Activated CD8-positive, alpha-beta T cell treated with anti-CD3 and anti-CD28 coated beads, Interleukin-2, amount 10 ng/mL, durations not matched to agents 7 days and 5 days (primary cell): ENCODE data around the gene VIPR2. TPM values are rescaled to one million over a fixed set of nuclear protein-coding genes. Genes with fewer than 3 reads are reported as not detected.
"Not testable (repeated sequence)": the region's sequence is repeated elsewhere in the genome, so short reads cannot be mapped to it uniquely, and the experiment has no call there.

Source experiments
- ATAC-seq: fragments of 150-1000 bp; cut with Tn5 transposase; one replicate; pipeline ENCODE4 v1.10.0; 2021; ENCODE audit warnings: moderate library complexity
- CTCF ChIA-PET: fragments of 350-600 bp; sonication (Branson Sonifier 250); formaldehyde crosslinking; loops from one replicate; lab custom pipeline; 2021; ENCODE audit warnings: antibody characterized with exemption; lab: Charles Lee
- POLR2A ChIA-PET: fragments of 350-600 bp; sonication (Branson Sonifier 250); formaldehyde crosslinking; loops from one replicate; lab custom pipeline; 2021; ENCODE audit warnings: antibody characterized with exemption; lab: Charles Lee
- DNase-seq: peaks from one replicate; pipeline ENCODE4 v3.0.0-alpha.2; 2020
- H3K27ac Mint-ChIP-seq: one replicate; pipeline ENCODE4 v1.8.0; 2021; ENCODE audit warnings: mild to moderate bottlenecking, mixed read lengths
- H3K27me3 Mint-ChIP-seq: one replicate; pipeline ENCODE4 v1.8.0; 2021; ENCODE audit warnings: low read depth, mixed read lengths
- H3K36me3 Mint-ChIP-seq: one replicate; pipeline ENCODE4 v1.8.0; 2021; ENCODE audit warnings: low read depth, mixed read lengths
- H3K4me1 Mint-ChIP-seq: one replicate; pipeline ENCODE4 v1.8.0; 2021; ENCODE audit warnings: low read depth, mixed read lengths
- H3K4me3 Mint-ChIP-seq: one replicate; pipeline ENCODE4 v1.8.0; 2021; ENCODE audit warnings: mild to moderate bottlenecking, mixed read lengths
- H3K9me3 Mint-ChIP-seq: one replicate; pipeline ENCODE4 v1.8.0; 2022; ENCODE audit warnings: mixed read lengths; ENCODE audit not compliant: insufficient read depth
- total RNA-seq, 2 experiments: library from RNA; stranded (reverse); gene quantifications; one replicate each; pipeline ENCODE4 v1.2.3, GENCODE V29; 2021

VIPR2 gene
- total RNA-seq, 2 experiments from 2014 or later = not detected

DNA sequence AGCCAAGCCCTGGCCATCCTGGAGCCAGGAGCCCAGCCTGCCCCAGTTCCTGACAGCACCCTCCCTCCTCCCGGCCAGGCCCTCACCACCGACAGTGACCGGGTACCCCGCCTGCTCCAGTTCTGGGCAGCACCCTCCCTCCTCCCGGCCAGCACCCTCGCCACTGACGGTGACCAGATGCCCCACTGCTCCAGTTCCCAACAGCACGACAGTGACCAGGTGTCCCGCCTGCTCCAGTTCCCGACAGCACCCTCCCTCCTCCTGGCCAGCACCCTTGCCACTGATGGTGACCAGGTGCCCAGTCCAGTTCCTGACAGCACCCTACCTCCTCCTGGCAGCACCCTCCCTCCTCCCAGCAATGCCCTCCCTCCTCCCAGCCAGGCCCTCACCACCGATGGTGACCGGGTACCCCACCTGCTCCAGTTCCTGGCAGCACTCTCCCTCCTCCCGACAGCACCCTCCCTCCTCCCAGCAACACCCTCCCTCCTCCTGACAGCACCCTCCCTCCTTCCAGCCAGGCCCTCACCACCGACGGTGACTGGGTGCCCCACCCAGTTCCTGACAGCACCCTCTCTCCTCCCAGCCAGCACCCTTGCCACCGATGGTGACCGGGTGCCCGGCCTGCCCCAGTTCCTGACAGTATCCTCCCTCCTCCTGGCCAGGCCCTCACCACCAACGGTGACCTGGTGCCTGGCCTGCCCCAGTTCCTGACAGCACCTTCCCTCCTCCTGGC is 40.3 kb downstream of the VIPR2 start:
- ChIA-PET POLR2A (no interaction called here), CTCF (no interaction called here)
- DNase-seq (no peak), ATAC-seq (no peak)
- Mint-ChIP-seq H3K4me1 (no peaks in the 10 kb centered on the region), H3K27me3 (peaks cover 7% of the 10 kb centered on the region), H3K36me3 (no peaks in the 10 kb centered on the region), H3K9me3 (no peaks in the 10 kb centered on the region), H3K4me3 (no peak overlapping the region), H3K27ac (no peak overlapping the region)

DNA sequence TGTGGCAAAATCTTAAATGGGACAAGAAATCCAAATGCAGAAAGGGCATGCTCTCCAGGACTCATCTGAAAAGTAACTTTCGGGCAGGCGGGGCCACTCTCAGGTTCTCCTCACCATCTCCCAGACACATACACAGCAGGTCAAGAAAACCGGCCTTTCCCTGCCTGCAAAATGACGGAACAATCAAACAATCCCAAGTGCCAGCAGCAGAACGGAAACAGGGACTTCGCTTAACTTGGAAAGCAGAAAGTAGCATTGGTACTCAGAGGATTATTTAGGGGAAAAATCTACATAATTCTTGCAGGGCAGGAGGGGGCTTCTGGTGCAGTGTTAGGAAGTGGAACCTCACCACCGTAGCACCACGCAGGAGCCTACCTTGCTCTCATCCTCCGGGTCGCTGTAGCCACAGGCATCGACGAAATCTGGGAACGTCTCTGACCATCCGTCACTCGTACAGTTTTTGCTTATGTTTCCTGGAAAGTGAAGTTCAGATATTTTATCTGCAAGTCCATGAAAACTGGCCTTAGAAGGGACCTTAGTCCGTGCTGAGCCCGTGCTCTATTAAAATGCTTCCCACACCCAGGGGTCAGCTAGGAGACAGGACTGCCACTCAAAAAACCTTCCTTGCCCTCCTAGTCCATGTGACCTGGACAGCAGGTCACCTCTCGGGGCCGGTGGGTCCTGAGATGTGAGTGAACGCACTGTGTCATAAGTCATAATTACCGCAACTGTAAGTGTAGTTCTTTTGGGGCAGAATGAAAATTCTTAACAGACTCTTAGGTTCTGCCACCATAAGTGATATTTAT is 41.1 kb downstream of the VIPR2 start:
- H3K4me3 Mint-ChIP-seq = no peak overlapping the region
- H3K4me1 Mint-ChIP-seq = no peaks in the 10 kb centered on the region
- no peak for DNase-seq
- ATAC-seq = no peak
- ChIA-PET CTCF (no interaction called here), POLR2A (interaction anchor here (0.6 kb wide), 1 partner anchor 47 kb away, joined by 4 read pairs; no protein-coding TSS in a partner anchor)
- H3K27me3 Mint-ChIP-seq = peaks cover 4% of the 10 kb centered on the region
- H3K9me3 Mint-ChIP-seq = no peaks in the 10 kb centered on the region
- no peak overlapping the region for H3K27ac Mint-ChIP-seq
- H3K36me3 Mint-ChIP-seq = no peaks in the 10 kb centered on the region

DNA sequence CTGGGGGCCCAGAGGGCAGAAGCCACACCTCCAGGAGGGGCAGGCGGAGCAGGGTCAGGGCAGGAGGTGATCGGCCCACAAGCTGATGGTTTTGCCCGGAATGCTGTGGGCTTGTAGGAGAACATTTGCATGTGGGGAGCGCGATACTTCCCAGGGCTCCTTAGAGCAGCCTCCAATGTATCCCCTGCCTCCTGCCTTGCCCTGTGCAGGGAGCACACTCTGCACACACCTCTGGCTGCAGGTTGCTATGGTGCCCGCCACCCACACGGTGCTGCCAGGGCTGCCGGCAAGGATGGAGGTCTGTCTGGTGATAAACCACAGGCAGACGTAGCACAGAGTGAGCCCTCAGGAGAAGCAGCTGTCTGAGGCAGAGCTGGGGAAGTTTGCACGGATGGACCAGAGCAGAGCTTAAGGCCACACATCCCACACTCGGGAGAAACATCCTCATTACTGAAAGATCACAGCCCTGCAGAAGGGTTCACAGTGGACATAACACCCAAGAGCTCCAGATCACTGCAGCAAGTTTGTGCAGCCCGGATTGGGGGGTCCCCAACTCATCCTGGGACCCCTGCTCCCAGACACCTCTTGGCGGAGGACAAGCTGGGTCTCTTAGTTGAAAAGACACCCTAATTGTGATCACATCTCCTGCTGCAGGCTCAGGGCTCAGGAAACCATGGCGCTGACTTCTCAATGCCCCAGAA is 41.8 kb downstream of the VIPR2 start:
- ATAC-seq = no peak
- no peak overlapping the region for H3K4me3 Mint-ChIP-seq
- ChIA-PET CTCF (no interaction called here), POLR2A (interaction anchor here (0.6 kb wide), 1 partner anchor 47 kb away, joined by 4 read pairs; no protein-coding TSS in a partner anchor)
- H3K4me1 Mint-ChIP-seq = no peaks in the 10 kb centered on the region
- H3K36me3 Mint-ChIP-seq = no peaks in the 10 kb centered on the region
- no peak for DNase-seq
- no peaks in the 10 kb centered on the region for H3K9me3 Mint-ChIP-seq
- no peak overlapping the region for H3K27ac Mint-ChIP-seq
- no peaks in the 10 kb centered on the region for H3K27me3 Mint-ChIP-seq

- H3K9me3 Mint-ChIP-seq, ATAC-seq, H3K4me1 Mint-ChIP-seq, H3K27me3 Mint-ChIP-seq, DNase-seq, H3K36me3 Mint-ChIP-seq, H3K27ac Mint-ChIP-seq, POLR2A ChIA-PET, CTCF ChIA-PET, H3K4me3 Mint-ChIP-seq: not testable (repeated sequence)
These were observed 43.0 kb downstream of the VIPR2 start for GRCh38 chr7:159101661-159102091.

DNA sequence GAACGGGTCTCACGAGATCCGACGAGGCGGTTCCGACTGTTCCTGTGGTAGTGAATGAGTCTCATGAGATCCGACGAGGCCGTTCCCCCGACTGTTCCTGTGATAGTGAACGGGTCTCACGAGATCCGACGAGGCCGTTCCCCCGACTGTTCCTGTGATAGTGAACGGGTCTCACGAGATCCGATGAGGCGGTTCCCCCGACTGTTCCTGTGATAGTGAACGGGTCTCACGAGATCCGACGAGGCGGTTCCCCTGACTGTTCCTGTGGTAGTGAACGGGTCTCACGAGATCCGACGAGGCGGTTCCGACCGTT is 43.6 kb downstream of the VIPR2 start:
- DNase-seq, H3K4me1 Mint-ChIP-seq, H3K36me3 Mint-ChIP-seq, H3K27me3 Mint-ChIP-seq, H3K9me3 Mint-ChIP-seq, CTCF ChIA-PET, H3K4me3 Mint-ChIP-seq, POLR2A ChIA-PET, ATAC-seq, H3K27ac Mint-ChIP-seq: not testable (repeated sequence)

GRCh38 chr7:159100281-159101082 is 44.2 kb downstream of the VIPR2 start:
- ATAC-seq, POLR2A ChIA-PET, H3K36me3 Mint-ChIP-seq, CTCF ChIA-PET, DNase-seq, H3K4me3 Mint-ChIP-seq, H3K27ac Mint-ChIP-seq, H3K4me1 Mint-ChIP-seq, H3K9me3 Mint-ChIP-seq, H3K27me3 Mint-ChIP-seq: not testable (repeated sequence)

DNA sequence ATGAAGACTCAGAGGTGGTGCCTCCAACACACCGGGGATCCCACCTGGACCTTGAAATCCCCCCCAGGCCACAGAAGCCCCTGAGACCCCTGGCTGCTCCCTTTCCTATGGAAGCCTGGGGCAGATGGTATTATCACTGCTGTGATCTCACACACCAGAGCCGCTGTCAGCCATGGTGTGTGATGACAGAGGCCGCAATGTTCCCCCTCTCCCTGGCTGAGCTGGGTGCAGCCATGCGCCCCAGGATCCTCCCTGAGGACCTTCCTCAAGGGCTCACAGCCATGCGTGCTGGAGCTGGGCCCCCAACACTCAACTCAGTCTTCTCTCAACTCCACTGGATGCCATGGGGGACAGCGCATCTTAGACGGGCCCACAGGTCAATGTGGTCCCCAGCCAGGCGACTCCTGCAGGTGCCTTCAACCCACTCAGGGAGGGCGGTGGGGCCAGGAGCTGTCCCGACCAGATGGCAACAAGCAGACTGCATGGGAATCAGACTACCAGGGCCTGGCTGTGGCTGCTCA is 44.9 kb downstream of the VIPR2 start:
- no peak for ATAC-seq
- H3K27ac Mint-ChIP-seq = no peak overlapping the region
- H3K4me1 Mint-ChIP-seq = no peaks in the 10 kb centered on the region
- H3K4me3 Mint-ChIP-seq = no peak overlapping the region
- ChIA-PET CTCF (no interaction called here), POLR2A (no interaction called here)
- H3K9me3 Mint-ChIP-seq = no peaks in the 10 kb centered on the region
- no peaks in the 10 kb centered on the region for H3K27me3 Mint-ChIP-seq
- no peaks in the 10 kb centered on the region for H3K36me3 Mint-ChIP-seq
- no peak for DNase-seq

- Mint-ChIP-seq H3K4me1 (no peaks in the 10 kb centered on the region), H3K4me3 (no peak overlapping the region), H3K36me3 (no peaks in the 10 kb centered on the region), H3K27ac (no peak overlapping the region), H3K9me3 (no peaks in the 10 kb centered on the region), H3K27me3 (no peaks in the 10 kb centered on the region)
- ATAC-seq = no peak
- ChIA-PET POLR2A (no interaction called here), CTCF (no interaction called here)
- DNase-seq = no peak
These were observed 45.6 kb downstream of the VIPR2 start for GRCh38 chr7:159098811-159099655.

DNA sequence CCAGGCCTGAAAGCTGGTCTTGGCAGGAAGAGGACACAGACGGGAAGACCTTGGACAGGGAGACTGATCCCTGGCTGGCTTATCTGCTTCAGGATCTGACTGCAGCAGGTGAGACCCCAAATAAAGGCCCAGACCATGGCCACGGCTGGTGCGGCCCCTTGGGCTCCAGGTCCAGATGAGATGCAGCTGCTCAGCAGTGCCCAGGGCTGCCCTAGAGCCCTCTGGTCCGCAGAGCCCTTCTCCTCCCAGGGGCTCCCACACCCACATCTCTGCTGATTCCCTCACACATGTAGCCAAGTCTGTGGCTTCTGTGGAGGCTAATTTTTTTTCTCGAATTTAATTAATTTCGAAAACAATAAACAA is 46.3 kb downstream of the VIPR2 start:
- no peak overlapping the region for H3K4me3 Mint-ChIP-seq
- no peak overlapping the region for H3K27ac Mint-ChIP-seq
- no peak for ATAC-seq
- POLR2A ChIA-PET = no interaction called here
- H3K4me1 Mint-ChIP-seq = no peaks in the 10 kb centered on the region
- CTCF ChIA-PET = no interaction called here
- no peaks in the 10 kb centered on the region for H3K27me3 Mint-ChIP-seq
- H3K36me3 Mint-ChIP-seq = no peaks in the 10 kb centered on the region
- DNase-seq = no peak
- no peaks in the 10 kb centered on the region for H3K9me3 Mint-ChIP-seq

GRCh38 chr7:159097661-159098423 is 46.8 kb downstream of the VIPR2 start:
- no peak overlapping the region for H3K4me3 Mint-ChIP-seq
- no peaks in the 10 kb centered on the region for H3K4me1 Mint-ChIP-seq
- ATAC-seq (no peak), DNase-seq (no peak)
- H3K27ac Mint-ChIP-seq = no peak overlapping the region
- CTCF ChIA-PET = no interaction called here
- H3K27me3 Mint-ChIP-seq = no peaks in the 10 kb centered on the region
- POLR2A ChIA-PET = no interaction called here
- no peaks in the 10 kb centered on the region for H3K36me3 Mint-ChIP-seq
- H3K9me3 Mint-ChIP-seq = no peaks in the 10 kb centered on the region
